Cardiac fibroblast (primary cell): ENCODE measurements around the gene SLC39A8.
"Not testable (repeated sequence)": the region's sequence is repeated elsewhere in the genome, so short reads cannot be mapped to it uniquely, and the experiment has no call there.

Experiments
- DNase-seq, 2 donors: peaks; one replicate each; pipeline versions ENCODE4 v3.0.0 to v3.0.0-alpha.2; 2010; ENCODE audit warnings: low read depth in 2 of 2
- H3K4me3 ChIP-seq, 2 donors: replicated peaks in 1 of 2; 1 replicate in 1 of 2; 2 replicates in 1 of 2; pipeline ENCODE4 v1.5.1; 2011; ENCODE audit warnings: low read depth in 2 of 2, low read length in 2 of 2, mild to moderate bottlenecking in 2 of 2, moderate library complexity in 1 of 2
- CTCF ChIP-seq: IDR thresholded peaks from one replicate; pipeline ENCODE4 v1.5.1; 2011; ENCODE audit warnings: low read depth, mild to moderate bottlenecking, low read length, inconsistent platforms

Gene SLC39A8

GRCh38 chr4:102344954-102345794, at the start of gene SLC39A8:
TSS of gene SLC39A8 (minus strand) at chr4:102345482. CDS start at chr4:102344662, 820 bp downstream.
- peak; percentile 86 for TF ChIP-seq CTCF

GRCh38 chr4:102392033-102392744, 46.9 kb upstream of the SLC39A8 start:
- TF ChIP-seq CTCF, result no peak
- no peak for DNase-seq
- H3K4me3 ChIP-seq, result no peak overlapping the region

More at GRCh38 chr4:102344954-102345794, at the start of gene SLC39A8:
- peak within 1 kb of the TSS; percentile 69 to 72 for H3K4me3 ChIP-seq
- peak; percentile 85 to 86 for DNase-seq

- H3K4me3 ChIP-seq, result no peak overlapping the region
- TF ChIP-seq CTCF, result peak; percentile 25
- DNase-seq, result peak; percentile 5 to 81
Observed at GRCh38 chr4:102390438-102390837, 45.2 kb upstream of the SLC39A8 start.

- TF ChIP-seq CTCF, result no peak
- DNase-seq, result peak in 1 of 2 donors; percentile 21
- H3K4me3 ChIP-seq, result no peak overlapping the region
Observed at GRCh38 chr4:102388611-102389010, 43.3 kb upstream of the SLC39A8 start.

GRCh38 chr4:102387552-102388150, 42.4 kb upstream of the SLC39A8 start:
- DNase-seq, result peak in 1 of 2 donors; percentile 8
- no peak overlapping the region for H3K4me3 ChIP-seq
- no peak for TF ChIP-seq CTCF

GRCh38 chr4:102386966-102387365, 41.7 kb upstream of the SLC39A8 start:
- no peak for TF ChIP-seq CTCF
- H3K4me3 ChIP-seq, result no peak overlapping the region
- DNase-seq, result no peak

- DNase-seq, H3K4me3 ChIP-seq: not testable (repeated sequence)
Observed at GRCh38 chr4:102380253-102380652, 35.0 kb upstream of the SLC39A8 start.
